Activated CD4-positive, alpha-beta T cell treated with anti-CD3 and anti-CD28 coated beads, Interleukin-2, amount 50 U/mL, for 16 hours (primary cell): ENCODE data around the gene CSNK1G1.
"Not testable (repeated sequence)": the region's sequence is repeated elsewhere in the genome, so short reads cannot be mapped to it uniquely, and the experiment has no call there.

Experiments used
- DNase-seq: peaks from one replicate; pipeline ENCODE4 v3.0.0-alpha.2; 2020

The CSNK1G1 gene

DNA sequence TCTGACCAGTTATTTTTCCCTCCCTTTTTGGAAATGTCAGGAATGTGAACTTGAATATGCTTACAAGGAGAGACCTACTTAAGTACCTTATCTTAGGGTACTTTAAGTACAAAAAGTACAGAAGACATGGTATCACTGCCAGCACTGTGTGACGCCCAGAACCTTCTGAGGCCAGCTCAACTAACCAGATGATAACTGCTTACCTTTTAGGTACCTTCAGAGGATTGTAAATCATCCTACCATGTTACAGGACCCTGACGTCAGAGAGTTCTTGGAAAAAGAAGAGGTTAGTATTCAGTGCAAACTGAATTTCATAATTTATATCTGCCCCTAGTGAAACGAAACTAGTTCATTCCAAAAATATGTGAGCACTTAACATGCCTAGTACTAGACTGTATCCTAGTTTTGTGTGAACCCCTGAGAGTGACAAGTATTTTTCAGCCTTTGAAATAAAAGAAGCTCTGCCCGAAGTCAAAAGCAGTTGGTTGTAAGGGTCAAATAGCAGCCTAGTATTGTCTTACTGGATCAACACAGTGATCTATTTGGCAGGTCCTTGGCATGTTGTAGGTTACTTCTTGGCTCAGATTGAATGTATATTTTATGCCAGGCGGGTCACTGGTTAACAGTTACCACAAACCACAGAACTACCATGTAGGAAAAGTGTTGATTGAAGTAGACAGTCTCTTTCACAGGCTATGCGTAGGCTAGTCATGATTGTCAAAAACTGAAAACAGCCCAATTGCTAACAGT is 228.3 kb downstream of the CSNK1G1 start:
- DNase-seq = no peak

DNA sequence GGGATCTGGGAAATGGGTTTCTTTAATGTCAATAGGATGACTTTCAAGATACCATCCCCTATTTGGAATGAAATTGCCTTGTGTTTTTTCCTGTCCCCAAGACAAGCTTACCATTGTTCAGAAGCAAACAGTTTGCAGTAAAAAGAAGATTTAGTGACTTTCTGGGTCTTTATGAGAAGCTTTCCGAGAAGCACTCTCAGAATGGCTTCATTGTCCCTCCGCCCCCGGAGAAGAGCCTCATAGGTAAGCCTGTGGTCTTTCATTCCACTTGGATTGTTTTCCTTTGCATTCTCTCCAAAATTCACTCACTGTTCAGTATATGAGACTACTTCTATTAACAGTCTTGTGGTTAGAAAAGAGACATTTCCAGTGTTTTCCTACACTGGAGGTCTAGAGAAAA is 230.0 kb downstream of the CSNK1G1 start:
- no peak for DNase-seq

DNA sequence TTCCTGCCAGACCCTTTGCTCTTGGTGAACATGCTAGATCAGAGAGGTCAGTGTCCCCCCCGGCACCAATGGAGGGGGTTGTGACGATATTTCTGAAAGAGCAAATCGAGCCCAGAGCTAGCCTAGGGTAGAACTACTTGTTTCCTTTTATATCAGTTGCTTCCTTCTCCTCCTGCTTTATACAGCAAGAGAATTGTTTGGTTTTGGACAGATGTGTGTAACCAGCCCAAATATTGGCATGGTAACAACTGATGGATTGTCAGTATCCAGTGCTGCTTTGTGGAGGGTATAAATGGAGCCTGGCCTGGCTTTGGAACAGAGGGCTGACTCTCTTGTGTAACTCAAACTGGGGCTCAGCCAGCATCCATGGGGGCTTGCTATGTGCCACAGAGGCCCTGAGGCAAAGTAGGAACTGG is 233.0 kb downstream of the CSNK1G1 start:
- DNase-seq = no peak

DNA sequence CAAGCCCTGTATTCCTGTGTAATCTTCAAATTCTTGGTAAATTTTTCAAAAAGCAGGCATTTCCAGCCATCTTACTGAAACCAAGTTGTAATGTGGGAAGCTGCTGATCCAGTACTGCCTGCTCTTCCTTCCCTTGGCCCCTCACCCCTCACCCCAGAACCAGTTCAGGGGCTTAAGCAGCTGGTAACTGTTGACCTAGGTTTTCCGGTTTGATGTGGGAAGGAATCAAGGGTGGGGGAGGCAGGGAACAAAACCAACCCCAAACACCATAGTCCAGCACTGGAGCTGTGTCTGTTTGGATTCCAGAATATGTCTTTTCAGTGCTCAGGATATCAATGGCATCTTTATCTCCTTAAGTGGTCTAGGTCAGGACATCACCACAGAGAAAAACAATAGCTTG is 233.5 kb downstream of the CSNK1G1 start:
- DNase-seq = no peak

DNA sequence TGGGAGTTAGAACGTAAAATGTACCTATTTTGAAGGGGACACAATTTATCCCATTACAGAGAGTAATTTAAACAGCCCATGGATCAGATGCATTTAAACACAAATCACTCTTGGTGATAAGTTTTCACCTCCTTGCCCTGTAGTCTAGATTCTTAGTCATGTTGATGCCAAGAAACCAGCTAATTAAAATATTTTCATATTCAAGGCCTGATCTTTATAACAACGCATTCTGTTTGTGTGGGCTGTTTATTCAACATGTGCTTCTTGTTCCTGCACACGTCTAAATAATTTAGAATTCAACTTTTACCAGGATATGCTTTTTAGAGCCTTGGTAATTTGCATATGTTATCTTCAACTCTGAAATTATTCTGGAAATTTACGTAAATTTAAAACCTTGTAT is 234.4 kb downstream of the CSNK1G1 start:
- DNase-seq = no peak

DNA sequence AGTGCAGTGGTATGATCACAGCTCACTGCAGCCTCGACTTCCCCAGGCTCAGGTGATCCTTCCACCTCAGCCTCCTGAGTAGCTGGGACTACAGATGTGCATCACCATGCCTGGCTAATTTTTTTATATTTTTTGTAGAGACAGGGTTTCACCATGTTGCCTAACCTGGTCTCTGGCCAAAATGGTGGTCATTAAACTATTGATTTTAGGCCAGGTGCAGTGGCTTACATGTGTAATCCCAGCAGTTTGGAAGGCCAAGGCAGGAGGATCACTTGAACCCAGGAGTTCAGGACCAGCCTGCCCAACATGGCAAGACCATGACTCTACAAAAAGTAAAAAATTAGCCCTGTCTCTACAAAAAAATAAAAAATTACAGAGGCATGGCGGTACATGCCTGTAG is 235.7 kb downstream of the CSNK1G1 start:
- not testable (repeated sequence) for DNase-seq

GRCh38 chr15:64117759-64118487 is 238.1 kb downstream of the CSNK1G1 start:
- DNase-seq = no peak
